Fibroblast of mammary gland (primary cell): ENCODE results near the gene RBFOX1.

Experiments used
- DNase-seq: peaks from one replicate; pipeline ENCODE4 v3.0.0-alpha.2; 2010; ENCODE audit warnings: low read depth
- H3K4me3 ChIP-seq: 2 replicates; pipeline ENCODE4 v1.5.1; 2011; ENCODE audit warnings: low read depth, mild to moderate bottlenecking, low read length, moderate library complexity; ENCODE audit not compliant: control insufficient read depth
- TF ChIP-seq, protein P1 (sequence below): conservative IDR thresholded peaks from 2 replicates; pipeline ENCODE4 v1.5.1; 2011; ENCODE audit warnings: low read depth, low read length, inconsistent platforms; ENCODE audit not compliant: control insufficient read depth, insufficient read depth

The RBFOX1 gene

GRCh38 chr16:7420843-7421242 is 88.2 kb downstream of the RBFOX1 start:
- H3K4me3 ChIP-seq, result no peak overlapping the region
- DNase-seq, result no peak
- TF ChIP-seq, protein P1, sequence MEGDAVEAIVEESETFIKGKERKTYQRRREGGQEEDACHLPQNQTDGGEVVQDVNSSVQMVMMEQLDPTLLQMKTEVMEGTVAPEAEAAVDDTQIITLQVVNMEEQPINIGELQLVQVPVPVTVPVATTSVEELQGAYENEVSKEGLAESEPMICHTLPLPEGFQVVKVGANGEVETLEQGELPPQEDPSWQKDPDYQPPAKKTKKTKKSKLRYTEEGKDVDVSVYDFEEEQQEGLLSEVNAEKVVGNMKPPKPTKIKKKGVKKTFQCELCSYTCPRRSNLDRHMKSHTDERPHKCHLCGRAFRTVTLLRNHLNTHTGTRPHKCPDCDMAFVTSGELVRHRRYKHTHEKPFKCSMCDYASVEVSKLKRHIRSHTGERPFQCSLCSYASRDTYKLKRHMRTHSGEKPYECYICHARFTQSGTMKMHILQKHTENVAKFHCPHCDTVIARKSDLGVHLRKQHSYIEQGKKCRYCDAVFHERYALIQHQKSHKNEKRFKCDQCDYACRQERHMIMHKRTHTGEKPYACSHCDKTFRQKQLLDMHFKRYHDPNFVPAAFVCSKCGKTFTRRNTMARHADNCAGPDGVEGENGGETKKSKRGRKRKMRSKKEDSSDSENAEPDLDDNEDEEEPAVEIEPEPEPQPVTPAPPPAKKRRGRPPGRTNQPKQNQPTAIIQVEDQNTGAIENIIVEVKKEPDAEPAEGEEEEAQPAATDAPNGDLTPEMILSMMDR, result no peak

DNA sequence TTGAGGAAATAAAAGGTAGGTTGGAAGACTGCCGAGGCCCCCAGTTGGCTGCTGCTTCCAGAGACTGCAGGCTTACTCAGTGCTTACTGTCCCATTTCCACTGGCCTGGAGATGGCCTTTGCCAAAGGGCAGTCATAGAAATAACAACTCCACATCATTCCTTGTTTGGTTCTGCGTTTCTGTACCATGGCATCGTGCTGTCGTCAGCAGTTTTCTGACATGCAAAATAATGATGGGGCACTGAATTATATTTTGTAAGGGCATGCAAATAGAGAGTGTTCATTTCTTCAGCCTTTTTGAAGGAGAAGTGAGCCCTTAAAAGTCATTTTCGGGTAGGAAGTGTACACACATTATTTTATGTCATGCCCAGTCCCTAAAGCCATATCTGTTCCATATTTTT is 88.9 kb downstream of the RBFOX1 start:
- TF ChIP-seq, protein P1, result no peak
- H3K4me3 ChIP-seq, result no peak overlapping the region
- DNase-seq, result no peak

DNA sequence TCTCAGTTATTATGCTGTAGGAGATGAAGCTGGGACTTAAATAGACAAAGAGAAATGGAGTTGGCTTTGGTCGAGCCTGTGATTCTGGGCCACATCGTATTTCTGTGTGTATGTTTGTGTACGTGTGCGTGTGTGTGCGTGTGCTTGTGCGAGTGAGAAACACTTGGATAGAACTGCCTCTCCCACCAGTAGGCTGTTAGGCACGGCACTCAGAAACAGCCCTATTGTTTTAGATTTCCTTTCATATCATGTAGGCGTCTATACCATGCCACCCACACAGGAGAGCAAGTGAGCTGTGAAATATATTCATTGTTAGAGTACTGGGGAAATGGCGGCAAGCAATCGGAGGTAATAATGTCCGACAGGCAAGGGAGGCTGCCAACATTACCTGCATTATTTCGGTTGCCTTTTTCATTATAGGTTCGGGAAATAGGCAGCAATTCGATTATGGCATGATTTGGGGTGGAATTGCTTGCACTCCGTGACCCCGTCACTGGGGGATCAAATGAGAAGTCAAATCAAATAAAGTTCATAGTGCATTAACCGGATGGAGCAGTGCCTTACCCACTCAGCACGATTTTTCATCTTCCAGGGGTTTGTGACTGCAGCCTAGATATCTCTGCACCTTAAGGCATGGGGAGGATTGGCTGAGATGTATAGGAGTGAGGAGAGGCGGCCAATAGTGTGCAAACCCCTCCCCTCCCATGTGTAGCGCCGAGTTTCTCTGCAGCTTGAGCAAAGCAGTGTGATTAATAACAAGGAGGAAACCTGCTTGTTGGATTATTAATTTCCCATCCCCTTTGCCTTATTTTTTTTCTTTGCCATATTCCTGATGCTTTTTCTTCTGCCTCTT is 89.6 kb downstream of the RBFOX1 start:
- TF ChIP-seq, protein P1, result no peak
- no peak overlapping the region for H3K4me3 ChIP-seq
- DNase-seq, result no peak

- TF ChIP-seq, protein P1, result no peak
- H3K4me3 ChIP-seq, result no peak overlapping the region
- no peak for DNase-seq
Measured at GRCh38 chr16:7423434-7424044, 90.9 kb downstream of the RBFOX1 start.

GRCh38 chr16:7426161-7426560 is 93.5 kb downstream of the RBFOX1 start:
- no peak for DNase-seq
- no peak overlapping the region for H3K4me3 ChIP-seq
- TF ChIP-seq, protein P1, result no peak

- no peak overlapping the region for H3K4me3 ChIP-seq
- TF ChIP-seq, protein P1, result no peak
- no peak for DNase-seq
Measured at GRCh38 chr16:7431723-7432122, 99.1 kb downstream of the RBFOX1 start.
